ENCODE data around the gene ARID5B. TPM values are rescaled to one million over a fixed set of nuclear protein-coding genes. Genes with fewer than 3 reads are reported as not detected.

Gene ARID5B
- total and polyA plus RNA-seq, 2 donors (not counting 1 experiment from before 2014, with no cell fraction given) = 118 to 145 TPM

DNA sequence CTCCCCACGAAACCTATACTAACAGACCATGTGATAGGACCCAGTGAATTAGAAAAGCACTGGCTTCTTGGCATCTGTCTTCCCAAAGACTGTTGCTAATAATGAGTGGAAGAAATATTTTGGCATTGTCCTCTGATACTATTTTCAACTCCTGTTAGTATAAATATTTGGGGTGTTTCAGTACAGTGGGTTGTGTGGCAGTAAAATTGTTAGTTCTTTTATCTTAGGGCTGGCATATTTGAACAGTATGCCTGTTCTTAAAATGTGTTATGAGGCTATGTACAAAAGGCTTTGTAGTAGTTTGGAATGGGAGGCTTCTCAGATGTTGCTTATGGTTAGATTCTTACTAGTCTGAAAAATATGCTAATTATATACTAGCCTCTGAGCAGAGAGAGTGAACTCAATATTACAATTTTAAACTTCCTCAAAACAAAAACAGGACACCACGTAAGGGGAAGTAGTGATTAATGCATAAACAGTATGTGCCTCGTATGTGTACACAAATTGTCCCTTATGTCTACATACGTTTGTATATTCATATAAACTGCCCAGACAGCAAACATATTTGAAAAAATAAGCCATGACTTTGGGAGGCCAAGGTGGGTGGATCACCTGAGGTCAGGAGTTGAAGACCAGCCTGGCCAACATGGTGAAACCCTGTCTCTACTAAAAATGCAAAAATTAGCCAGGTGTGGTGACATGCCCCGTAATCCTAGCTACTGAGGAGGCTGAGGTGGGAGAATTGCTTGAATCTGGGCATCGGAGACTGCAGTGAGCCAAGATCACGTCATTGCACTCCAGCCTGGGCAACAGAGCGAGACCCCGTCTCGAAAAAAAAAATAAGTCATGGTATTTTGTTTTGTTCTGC is 115.4 kb downstream of the ARID5B start:
- no peak overlapping the region for H3K9ac ChIP-seq (ENCODE audit: insufficient read depth, low read length)
- H3K9me3 ChIP-seq (ENCODE audit: control insufficient read depth, insufficient read depth, low read depth, low read length) = no peaks in the 10 kb centered on the region
- DNase-seq (ENCODE audit: low read depth in 2 of 2) = peak; percentile 24 to 69
- no peaks in the 10 kb centered on the region for H4K20me1 ChIP-seq (ENCODE audit: control insufficient read depth, extremely low read depth, insufficient read depth, low read length)
- H3K4me1 ChIP-seq (ENCODE audit: control insufficient read depth, extremely low read depth, insufficient read depth, low read length) = peaks cover 16% of the 10 kb centered on the region
- H3K4me2 ChIP-seq (ENCODE audit: extremely low read depth, insufficient read depth, low read length) = peak overlapping the region; percentile 38
- H3K79me2 ChIP-seq (ENCODE audit: control insufficient read depth, insufficient read depth, low read length) = peaks cover 28% of the 10 kb centered on the region
- H2AFZ ChIP-seq (ENCODE audit: low read length) = no peak overlapping the region
- TF ChIP-seq, protein P1, sequence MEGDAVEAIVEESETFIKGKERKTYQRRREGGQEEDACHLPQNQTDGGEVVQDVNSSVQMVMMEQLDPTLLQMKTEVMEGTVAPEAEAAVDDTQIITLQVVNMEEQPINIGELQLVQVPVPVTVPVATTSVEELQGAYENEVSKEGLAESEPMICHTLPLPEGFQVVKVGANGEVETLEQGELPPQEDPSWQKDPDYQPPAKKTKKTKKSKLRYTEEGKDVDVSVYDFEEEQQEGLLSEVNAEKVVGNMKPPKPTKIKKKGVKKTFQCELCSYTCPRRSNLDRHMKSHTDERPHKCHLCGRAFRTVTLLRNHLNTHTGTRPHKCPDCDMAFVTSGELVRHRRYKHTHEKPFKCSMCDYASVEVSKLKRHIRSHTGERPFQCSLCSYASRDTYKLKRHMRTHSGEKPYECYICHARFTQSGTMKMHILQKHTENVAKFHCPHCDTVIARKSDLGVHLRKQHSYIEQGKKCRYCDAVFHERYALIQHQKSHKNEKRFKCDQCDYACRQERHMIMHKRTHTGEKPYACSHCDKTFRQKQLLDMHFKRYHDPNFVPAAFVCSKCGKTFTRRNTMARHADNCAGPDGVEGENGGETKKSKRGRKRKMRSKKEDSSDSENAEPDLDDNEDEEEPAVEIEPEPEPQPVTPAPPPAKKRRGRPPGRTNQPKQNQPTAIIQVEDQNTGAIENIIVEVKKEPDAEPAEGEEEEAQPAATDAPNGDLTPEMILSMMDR (conservative IDR thresholded peaks at IDR 0.05 in 1 of 2, IDR thresholded peaks at IDR 0.05 in 1 of 2; ENCODE audit: low read depth in 1 of 2, low read length in 2 of 2) = no peak
- TF ChIP-seq EZH2 (IDR thresholded peaks at IDR 0.05; ENCODE audit: low read length, missing control alignments) = no peak
- no peaks in the 10 kb centered on the region for H3K36me3 ChIP-seq (ENCODE audit: control insufficient read depth, insufficient read depth, low read length)
- no peak overlapping the region for H3K4me3 ChIP-seq (replicated peaks in 1 of 4; ENCODE audit: control extremely low read depth in 1 of 4, insufficient read depth in 1 of 4, low read depth in 3 of 4, low read length in 4 of 4)
- peak overlapping the region; percentile 65 for H3K27ac ChIP-seq (ENCODE audit: insufficient read depth, low read length)
- H3K27me3 ChIP-seq (ENCODE audit: control insufficient read depth, insufficient read depth, low read length) = no peaks in the 10 kb centered on the region

GRCh38 chr10:62017491-62017870 is 116.0 kb downstream of the ARID5B start:
- H3K4me3 ChIP-seq (replicated peaks in 1 of 4; ENCODE audit: control extremely low read depth in 1 of 4, insufficient read depth in 1 of 4, low read depth in 3 of 4, low read length in 4 of 4) = no peak overlapping the region
- H2AFZ ChIP-seq (ENCODE audit: low read length) = no peak overlapping the region
- DNase-seq (ENCODE audit: low read depth in 2 of 2) = peak in 1 of 2 donors; percentile 68
- no peaks in the 10 kb centered on the region for H4K20me1 ChIP-seq (ENCODE audit: control insufficient read depth, extremely low read depth, insufficient read depth, low read length)
- peaks cover 16% of the 10 kb centered on the region for H3K4me1 ChIP-seq (ENCODE audit: control insufficient read depth, extremely low read depth, insufficient read depth, low read length)
- peak overlapping the region; percentile 65 for H3K27ac ChIP-seq (ENCODE audit: insufficient read depth, low read length)
- H3K79me2 ChIP-seq (ENCODE audit: control insufficient read depth, insufficient read depth, low read length) = peaks cover 34% of the 10 kb centered on the region
- no peaks in the 10 kb centered on the region for H3K9me3 ChIP-seq (ENCODE audit: control insufficient read depth, insufficient read depth, low read depth, low read length)
- H3K9ac ChIP-seq (ENCODE audit: insufficient read depth, low read length) = no peak overlapping the region
- no peak for TF ChIP-seq EZH2 (IDR thresholded peaks at IDR 0.05; ENCODE audit: low read length, missing control alignments)
- TF ChIP-seq, protein P1 (conservative IDR thresholded peaks at IDR 0.05 in 1 of 2, IDR thresholded peaks at IDR 0.05 in 1 of 2; ENCODE audit: low read depth in 1 of 2, low read length in 2 of 2) = no peak
- H3K36me3 ChIP-seq (ENCODE audit: control insufficient read depth, insufficient read depth, low read length) = no peaks in the 10 kb centered on the region
- no peak overlapping the region for H3K4me2 ChIP-seq (ENCODE audit: extremely low read depth, insufficient read depth, low read length)
- H3K27me3 ChIP-seq (ENCODE audit: control insufficient read depth, insufficient read depth, low read length) = no peaks in the 10 kb centered on the region

- H3K27ac ChIP-seq (ENCODE audit: insufficient read depth, low read length) = no peak overlapping the region
- no peak for TF ChIP-seq EZH2 (IDR thresholded peaks at IDR 0.05; ENCODE audit: low read length, missing control alignments)
- TF ChIP-seq, protein P1 (conservative IDR thresholded peaks at IDR 0.05 in 1 of 2, IDR thresholded peaks at IDR 0.05 in 1 of 2; ENCODE audit: low read depth in 1 of 2, low read length in 2 of 2) = no peak
- no peak overlapping the region for H2AFZ ChIP-seq (ENCODE audit: low read length)
- H3K4me3 ChIP-seq (replicated peaks in 1 of 4; ENCODE audit: control extremely low read depth in 1 of 4, insufficient read depth in 1 of 4, low read depth in 3 of 4, low read length in 4 of 4) = no peak overlapping the region
- H3K4me2 ChIP-seq (ENCODE audit: extremely low read depth, insufficient read depth, low read length) = peak overlapping the region; percentile 19
- H4K20me1 ChIP-seq (ENCODE audit: control insufficient read depth, extremely low read depth, insufficient read depth, low read length) = no peaks in the 10 kb centered on the region
- no peaks in the 10 kb centered on the region for H3K36me3 ChIP-seq (ENCODE audit: control insufficient read depth, insufficient read depth, low read length)
- H3K9ac ChIP-seq (ENCODE audit: insufficient read depth, low read length) = no peak overlapping the region
- H3K4me1 ChIP-seq (ENCODE audit: control insufficient read depth, extremely low read depth, insufficient read depth, low read length) = peaks cover 16% of the 10 kb centered on the region
- H3K27me3 ChIP-seq (ENCODE audit: control insufficient read depth, insufficient read depth, low read length) = no peaks in the 10 kb centered on the region
- H3K9me3 ChIP-seq (ENCODE audit: control insufficient read depth, insufficient read depth, low read depth, low read length) = no peaks in the 10 kb centered on the region
- no peak for DNase-seq (ENCODE audit: low read depth in 2 of 2)
- H3K79me2 ChIP-seq (ENCODE audit: control insufficient read depth, insufficient read depth, low read length) = peaks cover 38% of the 10 kb centered on the region
Measured at GRCh38 chr10:62018131-62018911, 116.8 kb downstream of the ARID5B start.

Measured in fibroblast of lung (primary cell).